ENCODE data around the gene RAB22A.

RAB22A gene, protein sequence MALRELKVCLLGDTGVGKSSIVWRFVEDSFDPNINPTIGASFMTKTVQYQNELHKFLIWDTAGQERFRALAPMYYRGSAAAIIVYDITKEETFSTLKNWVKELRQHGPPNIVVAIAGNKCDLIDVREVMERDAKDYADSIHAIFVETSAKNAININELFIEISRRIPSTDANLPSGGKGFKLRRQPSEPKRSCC

DNA sequence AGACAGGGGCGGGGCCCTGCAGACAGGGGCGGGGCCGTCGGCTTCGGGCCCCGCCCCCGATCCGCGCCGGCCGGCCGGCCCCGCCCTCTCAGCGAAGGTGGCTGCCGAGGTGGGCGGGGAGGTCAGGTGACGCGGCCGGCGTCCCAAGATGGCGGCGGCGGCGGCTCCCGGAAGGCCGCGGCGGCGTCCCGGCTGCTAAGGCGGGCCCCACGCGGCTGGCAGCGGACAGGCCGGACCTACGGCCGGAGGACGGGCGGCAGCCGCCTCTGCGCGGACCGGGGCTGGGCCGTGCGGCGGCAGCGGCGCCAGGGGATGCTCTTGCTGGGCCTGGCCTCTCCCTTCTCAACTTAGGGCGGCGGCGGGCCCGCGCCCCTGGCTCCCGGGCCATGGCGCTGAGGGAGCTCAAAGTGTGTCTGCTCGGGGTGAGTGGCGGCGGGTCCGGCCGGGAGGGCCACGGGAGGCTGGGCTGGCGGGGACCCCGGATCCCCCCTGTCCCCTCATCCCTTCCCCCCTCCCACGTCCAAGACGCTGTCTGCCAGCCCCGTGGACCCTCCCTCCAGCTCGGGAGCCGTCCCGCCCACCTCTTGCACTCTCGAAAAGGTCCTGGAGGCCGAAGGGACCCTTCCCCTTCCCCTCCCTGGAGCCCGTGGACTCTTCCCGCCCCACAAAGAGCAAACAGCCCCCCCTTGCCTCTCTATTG is at the start of gene RAB22A:
RAB22A (plus strand) TSS at position 125 of the 700 bp plus-strand sequence; CDS start at position 387, 262 bp downstream.
- DNase-seq (ENCODE audit: low read depth), result no peak
- peak within 1 kb of the TSS; percentile 94 for H3K4me3 ChIP-seq (ENCODE audit: low read depth, low read length)
- TF ChIP-seq, protein P1, sequence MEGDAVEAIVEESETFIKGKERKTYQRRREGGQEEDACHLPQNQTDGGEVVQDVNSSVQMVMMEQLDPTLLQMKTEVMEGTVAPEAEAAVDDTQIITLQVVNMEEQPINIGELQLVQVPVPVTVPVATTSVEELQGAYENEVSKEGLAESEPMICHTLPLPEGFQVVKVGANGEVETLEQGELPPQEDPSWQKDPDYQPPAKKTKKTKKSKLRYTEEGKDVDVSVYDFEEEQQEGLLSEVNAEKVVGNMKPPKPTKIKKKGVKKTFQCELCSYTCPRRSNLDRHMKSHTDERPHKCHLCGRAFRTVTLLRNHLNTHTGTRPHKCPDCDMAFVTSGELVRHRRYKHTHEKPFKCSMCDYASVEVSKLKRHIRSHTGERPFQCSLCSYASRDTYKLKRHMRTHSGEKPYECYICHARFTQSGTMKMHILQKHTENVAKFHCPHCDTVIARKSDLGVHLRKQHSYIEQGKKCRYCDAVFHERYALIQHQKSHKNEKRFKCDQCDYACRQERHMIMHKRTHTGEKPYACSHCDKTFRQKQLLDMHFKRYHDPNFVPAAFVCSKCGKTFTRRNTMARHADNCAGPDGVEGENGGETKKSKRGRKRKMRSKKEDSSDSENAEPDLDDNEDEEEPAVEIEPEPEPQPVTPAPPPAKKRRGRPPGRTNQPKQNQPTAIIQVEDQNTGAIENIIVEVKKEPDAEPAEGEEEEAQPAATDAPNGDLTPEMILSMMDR (IDR thresholded peaks at IDR 0.05; ENCODE audit: low read depth, low read length, missing control alignments), result no peak

DNA sequence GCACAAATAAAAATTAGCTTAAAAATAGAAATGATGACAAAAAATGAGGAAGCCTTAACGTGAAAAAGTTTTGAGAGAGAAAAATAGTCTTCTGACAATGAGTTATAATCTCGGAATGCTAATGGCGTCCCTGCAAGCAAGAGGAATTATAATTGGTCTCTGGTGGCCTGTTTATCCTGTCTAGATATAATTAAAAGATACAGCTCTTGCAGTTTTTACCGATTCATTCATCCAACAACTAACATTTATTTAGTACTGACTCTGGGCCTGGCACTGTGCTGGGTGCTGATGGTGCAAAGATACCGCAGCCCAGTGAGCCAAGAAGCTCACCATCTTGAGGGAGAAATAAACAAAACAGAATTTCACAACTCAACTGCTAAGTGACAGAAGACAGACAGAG is 49.5 kb upstream of the RAB22A start:
- DNase-seq (ENCODE audit: low read depth), result no peak
- no peak overlapping the region for H3K4me3 ChIP-seq (ENCODE audit: low read depth, low read length)
- TF ChIP-seq, protein P1 (IDR thresholded peaks at IDR 0.05; ENCODE audit: low read depth, low read length, missing control alignments), result no peak

DNA sequence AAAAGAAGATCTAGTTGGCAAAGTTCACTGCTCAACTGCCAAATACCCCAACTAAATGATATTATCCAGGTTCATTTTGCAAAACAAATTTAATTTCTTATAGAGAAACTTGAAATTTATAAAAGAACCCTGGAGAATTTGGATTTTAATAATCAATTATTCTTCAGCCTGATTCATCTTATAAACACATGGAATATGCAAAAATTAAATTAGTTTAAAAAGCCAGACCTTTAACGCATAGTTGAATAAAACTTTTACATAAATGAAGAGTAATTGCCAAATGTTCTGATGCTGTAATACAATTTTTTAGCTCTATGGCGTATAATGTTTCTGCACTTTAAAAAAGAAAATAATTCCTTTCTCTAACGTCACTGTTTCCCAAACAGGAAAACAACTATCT is 47.9 kb upstream of the RAB22A start:
- TF ChIP-seq, protein P1 (IDR thresholded peaks at IDR 0.05; ENCODE audit: low read depth, low read length, missing control alignments), result no peak
- H3K4me3 ChIP-seq (ENCODE audit: low read depth, low read length), result no peak overlapping the region
- no peak for DNase-seq (ENCODE audit: low read depth)

DNA sequence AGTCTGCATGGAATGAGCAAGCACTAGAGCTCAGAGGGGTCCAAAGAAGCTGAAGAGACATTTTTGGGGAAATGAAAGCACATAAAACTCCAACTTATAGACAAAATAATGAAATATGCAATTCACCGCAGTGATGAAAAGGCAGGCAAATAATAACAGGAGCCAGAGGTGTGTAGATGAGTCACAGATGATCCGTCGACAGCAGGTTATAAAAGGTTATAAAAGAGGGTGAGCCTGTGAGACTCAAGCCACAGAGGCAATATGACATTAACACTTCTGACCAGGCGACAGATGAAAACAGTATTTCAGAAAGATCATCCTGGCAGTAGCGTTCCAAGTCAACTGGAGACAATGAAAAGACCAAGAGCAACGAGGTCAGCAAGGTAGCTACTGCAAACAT is 45.2 kb upstream of the RAB22A start:
- TF ChIP-seq, protein P1 (IDR thresholded peaks at IDR 0.05; ENCODE audit: low read depth, low read length, missing control alignments), result no peak
- DNase-seq (ENCODE audit: low read depth), result no peak
- H3K4me3 ChIP-seq (ENCODE audit: low read depth, low read length), result no peak overlapping the region

DNA sequence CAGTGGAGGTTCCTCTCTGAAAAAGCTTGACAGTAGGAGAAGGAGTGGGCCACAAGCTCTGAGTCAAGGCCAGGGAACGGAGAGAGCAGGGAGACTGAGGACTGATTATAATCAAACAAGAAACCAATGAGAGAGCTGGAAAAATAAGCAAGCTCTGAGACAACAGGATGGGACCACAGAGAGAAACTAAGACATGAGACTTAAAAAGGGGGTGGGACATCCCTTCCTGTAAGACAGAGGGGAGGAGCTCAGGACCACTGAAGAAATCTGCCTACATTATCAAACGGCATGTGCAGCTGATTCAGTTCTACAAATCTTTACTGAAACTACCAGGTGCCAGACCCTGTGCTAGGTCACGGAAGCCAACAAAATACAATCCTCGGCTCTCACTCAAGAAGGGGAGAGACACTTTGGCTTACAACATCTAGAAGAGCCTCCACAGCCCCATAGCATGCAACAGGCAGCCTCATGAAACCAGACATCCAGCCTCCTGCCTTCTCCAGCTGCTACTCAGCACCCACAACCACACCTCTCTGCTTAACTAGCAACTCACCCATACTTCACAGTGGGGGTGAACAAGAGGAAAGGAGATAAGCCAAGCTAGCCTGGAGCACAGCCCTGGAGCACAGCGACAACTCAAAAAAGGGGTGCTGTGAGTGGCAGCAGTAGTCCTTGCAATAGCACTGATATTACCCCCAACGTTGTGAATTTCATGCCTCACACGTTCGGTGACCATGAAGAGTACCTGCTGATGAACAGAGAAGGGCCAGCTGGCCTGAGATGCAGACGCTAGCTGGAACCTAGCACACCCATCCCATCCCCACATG is 41.9 kb upstream of the RAB22A start:
- H3K4me3 ChIP-seq (ENCODE audit: low read depth, low read length), result no peak overlapping the region
- TF ChIP-seq, protein P1 (IDR thresholded peaks at IDR 0.05; ENCODE audit: low read depth, low read length, missing control alignments), result no peak
- no peak for DNase-seq (ENCODE audit: low read depth)

DNA sequence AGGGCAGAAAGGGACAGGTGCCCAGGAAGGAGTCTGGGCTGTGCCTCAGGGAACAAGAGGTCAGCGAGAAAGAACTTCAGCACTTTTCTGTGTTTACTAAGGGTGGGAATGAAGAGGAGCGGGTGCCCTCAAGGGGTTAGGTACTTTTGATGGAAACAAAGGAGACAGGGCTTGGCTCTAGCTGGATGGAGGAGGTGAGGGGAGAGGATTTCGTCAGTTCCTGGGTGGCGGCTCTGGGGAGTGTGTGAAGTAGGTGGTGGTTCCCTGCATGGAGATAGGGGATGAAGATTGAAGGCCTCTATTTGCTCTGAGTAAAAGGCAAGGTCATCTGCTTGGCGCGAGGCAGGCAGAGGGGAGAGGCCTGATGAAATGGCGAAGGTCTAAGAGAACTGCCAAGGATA is 41.1 kb upstream of the RAB22A start:
- no peak overlapping the region for H3K4me3 ChIP-seq (ENCODE audit: low read depth, low read length)
- TF ChIP-seq, protein P1 (IDR thresholded peaks at IDR 0.05; ENCODE audit: low read depth, low read length, missing control alignments), result no peak
- DNase-seq (ENCODE audit: low read depth), result no peak

All from GM12864 (cell line).